ENCODE measurements around the gene ANKRD11.

The ANKRD11 gene

DNA sequence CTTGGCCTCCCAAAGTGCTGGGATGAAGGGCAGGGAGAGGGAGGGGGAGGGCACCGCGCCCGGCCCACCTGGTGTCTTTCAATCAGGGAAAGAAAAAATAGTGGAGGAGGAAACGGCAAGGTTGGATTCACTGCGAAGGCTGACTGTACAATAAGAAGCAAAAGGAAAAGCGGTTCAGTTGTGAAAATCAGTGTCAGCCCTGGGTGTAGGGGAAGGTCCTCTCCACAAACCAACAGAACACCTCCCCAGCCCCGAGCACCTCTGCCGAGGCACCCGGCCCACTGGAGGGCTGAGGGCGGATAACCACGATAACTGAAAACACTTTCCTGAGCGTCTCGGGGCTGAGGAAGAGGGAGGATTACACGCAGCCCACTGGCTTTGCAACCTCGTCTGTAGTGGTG, 16.4 kb upstream of the ANKRD11 start:
- DNase-seq (ENCODE audit: low read depth, low spot score), result no peak

DNA sequence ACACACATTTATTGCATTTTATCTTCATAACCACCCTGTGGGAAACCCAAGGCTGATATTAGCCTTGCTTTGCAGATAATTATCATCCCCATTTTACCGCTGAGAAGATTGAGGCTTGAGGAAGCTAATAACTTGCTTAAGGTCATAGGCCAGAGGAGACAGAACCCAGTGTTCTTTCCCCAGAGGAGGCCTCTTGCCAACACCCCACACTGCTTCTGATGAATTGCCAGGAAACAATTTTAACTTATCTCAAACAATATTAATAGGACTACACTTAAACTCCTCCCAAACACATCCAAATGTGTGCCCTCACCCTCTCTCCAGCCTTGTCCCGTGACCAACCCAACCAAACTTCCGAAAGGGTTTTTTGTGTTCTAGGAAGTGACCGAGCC, 15.7 kb upstream of the ANKRD11 start:
- DNase-seq (ENCODE audit: low read depth, low spot score), result no peak

DNA sequence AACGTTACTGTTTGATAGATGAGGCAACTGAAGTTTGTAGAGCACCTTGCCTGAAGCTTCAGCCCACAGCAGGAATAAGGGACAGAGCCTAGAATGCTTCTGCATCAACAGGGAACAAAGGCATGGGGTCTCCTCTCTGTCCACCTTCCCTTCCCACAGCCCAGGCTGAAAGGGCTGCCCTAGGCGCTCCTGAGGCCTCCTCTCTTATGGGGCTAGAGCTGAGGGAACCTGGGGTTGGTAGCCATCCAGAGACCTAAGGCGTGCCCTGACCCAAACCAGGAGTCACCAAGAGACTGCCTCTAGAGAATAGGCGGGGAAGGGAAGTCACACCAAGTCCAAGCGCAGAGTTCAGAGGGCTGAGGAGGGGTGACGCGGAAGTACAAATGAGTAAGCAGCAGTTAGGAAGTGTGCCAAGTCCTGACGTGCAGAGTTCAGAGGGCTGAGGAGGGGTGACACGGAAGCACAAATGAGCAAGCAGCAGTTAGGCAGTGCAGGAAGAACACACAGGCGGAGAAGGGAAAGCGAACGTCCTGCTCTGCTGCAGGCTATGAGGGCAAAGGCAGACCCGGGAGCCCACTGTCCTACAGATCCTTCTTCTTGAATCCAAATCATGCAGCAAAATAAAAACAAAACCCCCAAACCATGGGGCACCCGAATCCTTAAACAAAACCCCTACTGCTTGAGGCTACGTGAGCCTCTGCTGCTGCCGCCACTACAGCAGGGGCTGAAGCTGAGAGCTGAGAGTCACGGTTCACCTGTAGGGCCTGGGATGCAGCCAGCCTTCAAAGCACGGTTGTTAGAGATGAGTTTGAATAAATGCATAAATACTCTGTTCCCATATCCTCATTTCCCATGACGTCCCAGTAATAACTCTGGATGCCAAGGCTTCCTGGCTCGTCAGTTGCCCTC, 15.1 kb upstream of the ANKRD11 start:
- DNase-seq (ENCODE audit: low read depth, low spot score), result peak; percentile 75

DNA sequence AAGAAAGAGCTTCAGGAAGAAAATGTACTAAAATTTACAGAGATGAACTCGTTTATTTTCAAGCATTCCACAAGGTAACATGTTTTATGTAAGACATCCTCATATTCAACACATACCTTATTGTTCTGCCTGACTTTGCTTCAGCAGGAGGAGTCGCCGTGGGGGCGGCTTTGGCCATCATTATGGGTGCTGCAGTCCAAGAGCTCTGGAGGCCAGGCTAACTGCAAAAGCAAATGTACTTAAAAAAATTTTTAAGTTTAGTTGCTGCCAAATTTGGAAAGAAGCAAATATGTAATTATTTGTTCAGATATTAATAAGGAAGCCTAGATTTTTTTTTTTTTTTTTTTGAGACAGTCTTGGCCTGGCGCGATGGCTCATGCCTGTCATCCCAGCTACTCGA, 13.7 kb upstream of the ANKRD11 start:
- DNase-seq (ENCODE audit: low read depth, low spot score), result no peak

DNA sequence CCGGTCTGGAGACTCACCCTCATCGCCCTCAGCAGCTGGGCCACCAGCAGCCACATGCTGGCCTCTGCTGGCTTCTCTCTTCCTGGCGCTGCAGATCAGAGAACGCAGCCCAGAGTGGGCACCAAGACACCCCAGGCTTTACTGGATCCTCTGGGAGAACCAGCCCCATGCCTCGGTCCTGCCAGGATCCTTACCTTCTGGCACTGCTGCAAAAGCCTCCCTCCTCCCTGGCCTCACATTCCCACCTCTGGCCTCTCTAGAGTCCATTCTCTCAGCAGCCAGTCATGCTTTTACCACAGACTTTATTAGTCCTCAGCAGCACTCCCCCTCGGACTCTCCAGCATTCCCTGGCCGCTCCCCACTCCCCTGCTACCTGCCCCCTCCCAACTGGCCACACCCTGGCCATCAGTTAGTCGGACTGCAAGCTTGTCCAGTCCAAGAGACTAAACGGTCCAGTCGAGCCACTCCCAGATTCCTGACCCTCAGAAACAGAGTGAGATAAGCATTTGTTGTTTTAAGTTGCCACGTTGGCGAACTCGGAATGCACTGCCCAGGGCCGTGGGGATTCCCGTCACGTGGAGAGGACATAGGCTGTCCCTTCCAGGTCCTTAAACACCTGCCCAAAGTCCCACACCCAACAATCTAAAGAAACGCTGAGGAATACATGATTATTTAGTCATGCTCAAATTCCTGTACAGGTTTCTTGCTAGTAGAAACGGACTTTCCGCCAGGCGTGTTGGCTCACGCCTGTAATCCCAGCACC, 11.9 kb upstream of the ANKRD11 start:
- no peak for DNase-seq (ENCODE audit: low read depth, low spot score)

DNA sequence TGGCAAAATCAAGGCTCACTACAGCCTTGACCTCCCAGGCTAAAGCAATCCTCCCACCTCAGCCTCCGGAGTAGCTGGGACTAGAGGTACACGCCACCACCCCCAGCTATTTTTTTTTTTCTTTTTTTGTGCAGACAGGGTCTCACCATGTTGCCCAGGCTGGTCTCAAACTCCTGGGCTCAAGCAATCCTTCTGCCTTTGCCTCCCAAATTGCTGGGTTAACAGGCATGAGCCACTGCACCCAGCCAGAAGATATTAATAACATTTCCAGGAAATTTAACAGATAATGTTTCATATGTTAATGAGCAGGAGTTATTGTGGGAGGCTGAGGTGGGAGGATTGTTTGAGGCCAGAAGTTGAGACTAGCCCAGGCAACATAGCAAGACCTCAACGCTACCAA, 9.4 kb upstream of the ANKRD11 start:
- DNase-seq (ENCODE audit: low read depth, low spot score), result no peak

DNA sequence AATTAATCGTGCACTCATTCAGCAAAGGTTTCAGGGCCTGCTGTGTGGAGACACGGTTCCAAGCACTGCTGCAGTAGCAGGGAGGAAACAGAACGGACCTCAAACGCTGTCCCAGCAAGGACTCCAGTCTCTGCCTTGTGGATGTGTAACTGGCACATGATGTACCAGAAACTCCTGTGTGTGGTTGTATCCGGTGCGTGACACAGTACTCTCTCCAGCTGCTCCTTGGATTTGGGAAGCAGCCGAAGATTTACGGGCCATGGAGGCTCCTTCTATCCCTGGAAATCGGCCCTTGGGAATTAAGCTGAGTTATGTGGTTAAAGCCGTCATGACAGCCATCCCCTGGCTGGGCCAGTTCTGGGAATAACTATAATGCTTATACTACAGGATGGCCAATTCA, 8.5 kb upstream of the ANKRD11 start:
- DNase-seq (ENCODE audit: low read depth, low spot score), result no peak

DNA sequence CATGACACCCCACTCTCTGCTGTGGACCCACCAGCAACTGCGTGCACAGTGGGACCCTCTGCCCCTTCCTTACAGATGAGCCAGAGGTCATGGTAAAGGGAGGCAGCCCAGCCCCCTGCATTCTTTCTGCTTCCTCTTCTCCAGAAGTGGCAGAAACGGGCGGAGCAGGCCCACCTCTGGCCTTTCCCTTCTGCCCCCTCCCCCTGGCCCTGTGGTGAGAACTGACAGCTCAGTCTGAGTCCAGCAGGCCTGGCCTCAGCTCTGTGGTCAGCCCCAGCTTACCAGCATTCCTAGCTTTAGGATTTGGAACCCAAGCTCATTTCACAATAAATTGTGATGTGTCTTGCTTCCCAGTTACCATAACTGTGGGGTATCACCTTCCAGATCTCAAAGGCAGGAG, 4.8 kb upstream of the ANKRD11 start:
- DNase-seq (ENCODE audit: low read depth, low spot score), result no peak

DNA sequence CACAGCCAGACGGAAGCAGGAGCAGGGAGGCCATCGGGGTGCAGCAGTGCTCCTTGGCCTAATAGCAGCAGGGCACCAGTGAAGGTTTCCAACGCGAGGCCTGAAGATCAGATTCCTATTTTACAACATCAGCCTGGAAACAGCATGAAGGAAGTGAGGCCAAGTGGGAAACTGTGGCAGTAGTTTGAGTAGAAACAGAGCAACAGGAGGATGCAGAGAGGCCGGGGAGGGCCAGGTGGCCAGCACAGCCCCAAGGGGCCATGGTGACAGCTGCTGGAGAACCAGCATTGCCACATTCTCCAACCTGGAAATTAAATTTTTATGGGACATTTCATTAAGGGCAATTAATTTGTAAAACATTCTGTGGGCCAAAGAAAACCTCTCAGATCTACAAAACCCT, 3.4 kb upstream of the ANKRD11 start:
- no peak for DNase-seq (ENCODE audit: low read depth, low spot score)

DNA sequence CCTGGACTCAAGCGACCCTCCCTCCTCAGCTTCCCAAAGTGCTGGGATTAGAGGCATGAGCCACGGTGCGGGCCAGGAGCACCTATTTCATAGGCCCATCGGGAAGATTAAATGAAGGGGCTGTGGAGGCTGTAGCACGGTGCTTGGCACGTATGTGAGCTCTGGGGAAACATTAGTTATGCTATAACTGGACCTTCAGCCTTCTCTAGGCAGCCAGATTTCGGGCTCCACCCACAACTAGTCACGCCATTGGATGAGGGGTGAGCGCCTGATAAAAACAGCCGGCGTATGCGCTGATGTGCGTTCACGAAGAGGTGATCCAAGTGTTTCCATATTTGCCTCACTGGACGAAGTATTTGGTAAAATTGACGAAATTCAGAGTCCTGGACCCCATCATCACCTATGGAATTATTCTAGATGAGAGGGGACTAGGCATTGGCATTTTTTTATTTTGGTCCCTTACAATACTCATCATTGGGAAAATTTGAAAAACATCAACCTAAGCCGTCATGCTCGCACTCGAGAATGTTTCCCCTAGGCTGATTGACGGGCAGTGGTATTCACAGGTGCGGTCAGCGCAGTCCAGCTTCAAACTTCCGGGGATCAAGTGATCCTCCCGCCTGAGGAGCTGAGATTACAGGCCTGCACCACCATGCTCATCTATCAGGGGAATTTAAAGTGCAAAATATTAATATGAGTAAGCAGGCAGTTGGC, 1.8 kb upstream of the ANKRD11 start:
- no peak for DNase-seq (ENCODE audit: low read depth, low spot score)

DNA sequence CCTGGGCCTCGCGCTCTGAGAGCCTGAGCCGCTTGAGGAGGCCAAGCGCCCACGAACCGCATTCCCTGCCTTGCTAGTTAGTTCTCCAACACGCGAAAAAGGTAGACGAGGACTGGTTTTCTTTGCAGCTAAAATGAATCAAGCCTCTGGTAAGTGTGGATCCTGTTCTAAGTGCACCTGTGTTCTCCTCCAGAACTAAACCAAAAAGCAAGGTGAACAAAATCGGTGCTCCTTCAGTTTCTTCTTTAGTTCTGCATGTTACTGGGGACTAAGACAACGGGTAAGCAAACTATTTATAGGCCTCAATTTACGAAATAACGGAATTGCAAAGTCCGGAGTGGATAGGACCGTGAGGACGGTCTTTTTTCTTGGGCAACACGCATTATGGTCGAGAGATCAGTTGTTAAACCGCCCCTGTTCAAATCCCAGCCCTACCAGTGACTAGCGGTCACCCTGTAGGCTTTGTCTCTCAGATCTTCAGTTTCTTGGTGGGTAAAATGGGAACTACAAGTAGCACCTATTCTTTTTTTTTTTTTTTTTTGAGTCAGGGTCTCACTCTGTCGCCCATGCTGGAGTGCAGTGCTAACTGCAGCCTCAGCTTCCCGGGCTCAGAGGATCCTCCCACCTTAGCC, 993 bp upstream of the ANKRD11 start:
- no peak for DNase-seq (ENCODE audit: low read depth, low spot score)

DNA sequence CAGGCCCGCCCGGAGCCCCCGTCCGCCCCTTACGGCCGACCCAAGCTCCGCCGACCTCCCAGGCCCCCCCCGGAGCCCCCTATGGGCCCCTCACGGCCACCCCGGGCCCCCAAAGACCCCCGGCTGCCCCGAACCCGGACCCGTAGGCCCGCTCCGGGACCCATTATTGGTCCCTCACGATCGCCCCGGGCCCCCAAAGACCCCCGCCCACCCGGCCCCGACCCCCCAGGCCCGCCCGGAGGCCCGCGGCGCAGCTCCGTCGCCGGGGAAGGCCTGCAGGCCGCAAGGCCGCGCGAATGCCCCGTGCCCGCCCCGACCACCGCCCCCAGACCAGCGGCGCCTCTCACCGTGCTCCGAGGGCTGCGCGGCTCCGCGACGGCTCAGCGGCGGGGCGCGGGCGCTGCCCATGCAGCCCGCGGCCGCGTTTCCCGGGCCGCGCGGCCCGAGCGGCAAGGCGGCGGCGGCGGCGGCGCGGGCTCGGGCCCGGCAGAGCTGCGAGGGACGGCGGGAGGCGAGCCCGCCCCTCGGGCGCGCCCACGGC, 393 bp downstream of the ANKRD11 start:
- no peak for DNase-seq (ENCODE audit: low read depth, low spot score)

DNA sequence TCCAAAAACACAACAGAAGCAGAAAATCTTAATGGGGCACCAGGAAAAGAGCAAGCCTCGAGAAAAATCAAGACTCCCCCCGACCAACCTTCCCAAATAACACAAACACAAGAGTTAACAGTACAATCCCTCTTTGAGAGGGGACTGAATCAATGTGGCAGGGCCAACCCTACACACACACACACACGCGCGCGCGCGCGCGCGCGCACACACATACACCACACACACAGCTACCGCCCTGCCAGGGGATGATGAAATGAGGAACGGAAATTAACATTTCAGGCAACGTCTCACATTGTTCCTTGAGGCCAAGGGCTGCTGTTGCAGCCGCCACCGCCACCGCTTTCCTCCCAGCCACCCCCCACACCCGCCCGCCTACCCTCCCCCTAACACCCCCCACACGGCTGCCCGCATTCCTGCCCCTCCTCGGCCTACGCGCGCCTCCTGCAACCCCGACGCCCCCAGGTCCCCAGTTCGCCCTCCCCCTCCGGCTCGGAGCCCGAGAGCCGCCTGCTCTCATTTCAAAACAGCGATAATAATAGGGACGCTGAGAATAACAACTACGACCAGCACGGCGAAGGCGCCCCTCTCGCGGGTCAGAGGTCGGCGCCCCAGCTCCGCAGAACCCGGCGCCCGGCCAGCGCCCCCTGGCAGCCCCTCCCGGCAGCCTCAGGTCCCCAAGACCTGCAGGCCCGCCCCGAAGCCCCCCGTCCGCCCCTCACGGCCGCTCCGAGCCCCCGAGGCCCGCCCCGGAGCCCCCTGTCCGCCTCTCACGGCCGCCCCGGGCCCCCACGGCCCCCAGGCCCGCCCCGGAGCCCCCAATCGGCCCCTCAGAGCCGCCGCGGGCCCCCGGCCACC, 1.1 kb downstream of the ANKRD11 start:
- DNase-seq (ENCODE audit: low read depth, low spot score), result peak; percentile 61

DNA sequence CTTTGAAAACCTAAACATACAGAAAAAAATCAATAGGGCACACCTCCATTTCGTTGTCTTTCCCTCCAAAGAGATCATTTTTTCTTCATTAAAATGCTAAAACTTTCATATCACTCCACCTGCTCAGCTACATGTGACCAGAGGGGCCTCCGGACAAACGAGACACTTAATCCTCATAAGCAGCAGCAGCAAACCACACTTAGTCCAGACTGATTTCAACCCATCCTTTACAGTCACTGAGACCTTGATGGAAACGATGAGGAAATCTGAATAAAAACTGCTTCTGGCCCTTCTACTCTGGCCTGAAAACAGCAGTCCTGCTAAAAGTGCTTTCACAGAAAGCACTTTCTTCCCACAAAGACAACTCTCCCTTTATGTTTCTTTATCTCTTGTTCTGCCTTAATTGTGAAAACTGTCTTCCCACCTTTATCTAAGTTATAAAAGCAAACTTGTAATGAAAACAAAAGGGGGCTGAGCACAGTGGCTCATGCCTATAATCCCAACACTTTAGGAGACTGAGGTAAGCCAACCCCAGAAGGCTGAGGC, 4.6 kb downstream of the ANKRD11 start:
- DNase-seq (ENCODE audit: low read depth, low spot score), result no peak

DNA sequence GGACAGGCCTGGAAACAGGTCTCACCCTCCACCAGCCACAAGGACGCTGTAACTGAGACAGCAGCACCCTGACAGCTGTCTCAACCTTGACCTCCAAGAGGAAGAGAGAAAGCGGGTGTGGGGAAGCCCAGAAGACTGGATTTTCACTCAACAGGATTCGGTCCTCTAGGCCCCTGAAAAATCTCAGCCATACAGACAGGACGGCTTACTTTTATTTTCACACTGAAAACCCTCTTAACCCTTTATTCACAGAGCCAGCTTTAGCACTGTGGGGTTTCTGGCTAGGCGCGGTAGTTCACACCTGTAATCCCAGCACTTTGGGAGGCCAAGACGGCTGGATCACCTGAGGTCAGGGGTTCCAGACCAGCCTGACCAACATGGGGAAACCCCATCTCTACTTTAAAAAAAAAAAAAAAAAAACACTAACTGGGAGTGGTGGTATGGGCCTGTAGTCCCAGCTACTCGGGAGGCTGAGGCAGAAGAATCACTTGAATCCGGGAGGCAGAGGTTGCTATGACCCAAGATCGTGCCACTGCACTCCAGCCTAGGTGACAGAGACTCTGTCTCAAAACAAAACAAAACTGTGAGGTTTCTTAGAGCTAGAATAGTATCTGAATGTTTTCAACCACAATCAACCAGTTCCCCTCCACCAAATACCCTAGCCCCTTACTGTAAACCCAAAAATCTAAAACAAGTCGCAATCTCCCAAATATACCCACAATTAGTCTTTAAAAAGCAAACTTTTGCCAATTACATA, 5.3 kb downstream of the ANKRD11 start:
- DNase-seq (ENCODE audit: low read depth, low spot score), result no peak

DNA sequence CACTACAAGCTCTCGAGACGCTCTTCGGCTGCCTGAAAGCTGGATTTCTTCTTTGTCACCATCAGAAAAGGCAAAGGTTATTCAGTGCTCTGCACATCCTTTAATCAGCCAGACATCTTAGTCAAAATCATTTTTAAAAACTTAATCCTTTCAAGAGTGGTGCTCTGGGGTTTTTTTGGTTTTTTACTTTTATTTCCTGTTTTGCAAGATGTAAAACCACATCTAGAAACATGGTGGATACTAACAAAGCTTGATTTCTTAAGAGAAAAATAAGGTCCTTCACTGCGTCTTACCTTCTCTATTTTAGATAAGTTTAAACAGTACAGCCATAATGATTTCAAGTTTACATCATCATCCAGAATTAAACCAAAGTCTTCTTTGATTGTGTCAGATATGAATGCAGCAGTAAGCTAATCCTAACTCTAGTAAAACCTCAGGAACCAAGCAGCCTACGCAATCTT, 6.3 kb downstream of the ANKRD11 start:
- no peak for DNase-seq (ENCODE audit: low read depth, low spot score)

DNA sequence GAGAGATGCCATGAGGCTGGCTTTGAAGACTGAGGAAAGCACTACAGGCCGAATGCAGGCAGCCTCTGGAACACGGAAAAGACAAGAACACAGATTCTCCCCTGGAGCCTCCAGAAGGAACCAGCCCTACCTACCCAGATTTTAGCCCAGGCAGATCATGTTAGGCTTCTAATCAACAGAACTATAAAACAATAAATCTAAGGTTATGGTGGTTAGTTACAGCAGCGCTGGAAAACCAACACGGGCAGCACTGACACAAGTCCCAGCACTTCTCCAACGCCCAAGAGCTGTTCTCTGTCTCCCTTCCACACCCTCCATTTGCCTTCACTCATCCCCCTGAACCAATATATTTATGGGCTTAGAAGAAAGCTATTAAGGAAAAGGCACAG, 7.5 kb downstream of the ANKRD11 start:
- DNase-seq (ENCODE audit: low read depth, low spot score), result no peak

DNA sequence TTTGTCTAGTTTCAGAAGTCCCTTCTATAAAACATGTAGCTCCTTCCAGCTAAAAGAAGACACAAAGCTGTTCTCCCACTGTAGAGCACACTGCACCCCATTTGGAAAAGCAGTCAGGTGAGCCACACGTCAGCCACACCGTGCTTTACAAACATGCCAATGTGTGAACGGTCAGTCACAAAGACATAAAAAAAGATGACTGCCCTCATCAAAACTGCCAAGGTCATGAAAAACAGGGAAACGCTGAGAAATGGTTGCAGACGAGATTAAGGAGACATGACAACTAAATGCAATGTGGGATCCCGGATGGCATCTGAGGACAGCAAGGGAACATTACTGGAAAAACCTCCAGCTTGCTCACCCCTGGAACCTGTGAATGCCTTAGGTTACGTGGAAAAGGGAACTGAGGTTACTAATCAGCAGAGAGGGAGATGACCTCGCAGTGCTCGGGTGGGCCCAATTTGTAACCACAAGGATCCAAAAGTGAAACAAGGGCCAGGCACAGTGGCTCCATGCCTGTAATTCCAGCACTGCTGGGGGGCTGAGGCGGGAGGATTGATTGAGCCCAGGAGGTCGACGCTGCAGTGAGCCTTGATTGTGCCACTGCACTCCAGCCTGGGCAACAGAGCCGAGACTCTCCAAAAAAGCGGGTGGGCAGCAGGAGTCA, 8.1 kb downstream of the ANKRD11 start:
- DNase-seq (ENCODE audit: low read depth, low spot score), result no peak

DNA sequence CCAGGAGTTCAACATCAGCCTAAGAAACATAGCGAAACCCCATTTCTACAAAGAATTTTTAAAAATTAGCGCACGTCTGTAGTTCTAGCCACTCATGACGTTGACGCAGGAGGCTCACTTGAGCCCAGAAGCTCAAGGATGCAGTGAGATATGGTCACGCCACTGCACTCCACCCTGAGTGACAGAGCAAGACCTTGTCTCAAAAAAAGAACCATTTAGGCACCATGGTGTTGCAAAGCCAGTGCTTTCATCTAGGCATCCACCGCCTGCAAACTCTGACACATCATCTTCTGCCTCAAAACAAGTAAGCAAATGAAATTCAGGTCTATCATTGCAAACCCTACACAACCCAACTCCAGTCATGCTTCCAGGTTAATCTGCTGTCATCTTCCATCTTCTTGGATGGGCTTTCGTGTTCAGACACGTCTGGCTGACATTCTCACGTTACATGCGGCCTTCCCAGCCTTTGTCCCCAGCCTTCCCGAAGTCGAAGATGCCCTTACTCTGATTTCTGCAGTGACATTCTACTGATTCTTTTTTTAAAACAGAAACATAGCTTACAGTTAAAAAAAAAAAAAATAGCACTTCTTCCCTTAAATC, 8.9 kb downstream of the ANKRD11 start:
- no peak for DNase-seq (ENCODE audit: low read depth, low spot score)

All from activated naive CD8-positive, alpha-beta T cell treated with anti-CD3 and anti-CD28 coated beads, Interleukin-2, amount 50 U/mL, for 16 hours (primary cell).